ENCODE data around the gene FBXO8. TPM values are rescaled to one million over a fixed set of nuclear protein-coding genes. Genes with fewer than 3 reads are reported as not detected.
A peak's percentile ranks its signal among the peaks of the same experiment; 100 is the strongest.
"Not testable (repeated sequence)": the region's sequence is repeated elsewhere in the genome, so short reads cannot be mapped to it uniquely, and the experiment has no call there.

The FBXO8 gene
- total RNA-seq, 2 experiments from 2014 or later = 19.8 to 22.0 TPM

DNA sequence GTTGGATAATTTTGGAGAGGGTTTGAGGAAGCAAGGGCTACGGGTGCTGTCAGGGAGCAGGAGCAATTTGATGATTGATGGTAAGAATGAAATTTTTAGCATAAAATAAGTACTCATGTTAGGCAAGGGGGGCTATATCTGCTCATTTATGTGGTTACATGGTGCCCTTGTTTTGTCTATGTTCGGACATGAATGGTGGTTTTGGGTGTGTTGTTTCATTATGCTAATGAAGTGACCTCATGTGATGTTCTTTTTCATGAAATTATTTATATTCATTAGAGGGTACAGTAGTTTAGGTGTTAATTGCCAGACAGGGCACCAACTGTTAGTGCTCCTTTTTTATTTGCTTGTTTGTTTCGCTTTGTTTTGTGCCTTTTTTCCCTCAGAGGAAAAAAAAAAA is 29.5 kb upstream of the FBXO8 start:
- POLR2A ChIA-PET = no interaction called here
- Mint-ChIP-seq H3K4me3 (no peak overlapping the region), H3K36me3 (ENCODE audit: low read depth) (peaks cover 10% of the 10 kb centered on the region), H3K27ac (no peak overlapping the region), H3K9me3 (no peaks in the 10 kb centered on the region), H3K27me3 (no peaks in the 10 kb centered on the region), H3K4me1 (peaks cover 12% of the 10 kb centered on the region)
- DNase-seq = no peak
- CTCF ChIA-PET = no interaction called here

DNA sequence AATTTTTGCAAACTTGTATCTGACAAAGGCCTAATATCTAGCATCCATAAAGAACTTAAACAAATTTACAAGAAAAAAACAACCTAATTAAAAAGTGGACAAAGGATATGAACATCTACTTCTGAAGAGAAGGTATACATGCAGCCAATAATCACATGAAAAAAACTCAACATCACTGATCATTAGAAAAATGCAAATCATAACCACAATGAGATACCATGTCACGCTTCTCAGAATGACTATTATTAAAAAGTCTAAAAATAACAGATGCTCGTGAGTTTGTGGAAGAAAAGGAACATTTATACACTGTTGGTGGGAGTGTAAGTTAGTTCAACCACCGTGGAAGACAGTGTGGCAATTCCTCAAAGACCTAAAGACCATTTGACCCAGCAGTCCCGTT is 24.2 kb upstream of the FBXO8 start:
- Mint-ChIP-seq H3K4me3 (no peak overlapping the region), H3K4me1 (peaks cover 2% of the 10 kb centered on the region), H3K27ac (no peak overlapping the region), H3K27me3 (no peaks in the 10 kb centered on the region), H3K36me3 (ENCODE audit: low read depth) (peaks cover 26% of the 10 kb centered on the region), H3K9me3 (no peaks in the 10 kb centered on the region)
- ChIA-PET POLR2A (no interaction called here), CTCF (interaction anchor here (0.6 kb wide), 1 partner anchor 16 kb away, joined by 3 read pairs; no protein-coding TSS in a partner anchor)
- DNase-seq = no peak

DNA sequence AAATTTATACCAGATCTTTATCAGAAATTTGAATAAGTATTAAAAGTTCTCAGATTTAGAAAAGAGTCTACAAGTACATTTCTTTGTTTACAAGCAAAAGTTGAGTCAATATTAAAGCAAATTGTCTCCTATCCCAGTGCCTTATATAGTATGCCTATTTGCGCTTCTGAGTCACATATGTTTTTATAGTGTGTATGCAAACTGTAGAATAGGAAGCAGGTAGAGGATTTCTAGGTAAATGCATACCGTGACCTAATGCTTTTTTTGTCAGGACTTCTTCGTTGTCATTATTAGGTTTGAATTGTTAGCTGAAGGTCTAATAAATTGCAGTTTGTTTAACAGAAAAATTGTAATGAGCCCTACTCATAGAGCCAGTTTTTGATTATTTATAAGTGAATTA is 22.5 kb upstream of the FBXO8 start:
- Mint-ChIP-seq H3K9me3 (no peaks in the 10 kb centered on the region), H3K27me3 (no peaks in the 10 kb centered on the region), H3K27ac (no peak overlapping the region), H3K4me3 (no peak overlapping the region), H3K4me1 (peaks cover 3% of the 10 kb centered on the region), H3K36me3 (ENCODE audit: low read depth) (peaks cover 28% of the 10 kb centered on the region)
- ChIA-PET POLR2A (no interaction called here), CTCF (no interaction called here)
- no peak for DNase-seq

DNA sequence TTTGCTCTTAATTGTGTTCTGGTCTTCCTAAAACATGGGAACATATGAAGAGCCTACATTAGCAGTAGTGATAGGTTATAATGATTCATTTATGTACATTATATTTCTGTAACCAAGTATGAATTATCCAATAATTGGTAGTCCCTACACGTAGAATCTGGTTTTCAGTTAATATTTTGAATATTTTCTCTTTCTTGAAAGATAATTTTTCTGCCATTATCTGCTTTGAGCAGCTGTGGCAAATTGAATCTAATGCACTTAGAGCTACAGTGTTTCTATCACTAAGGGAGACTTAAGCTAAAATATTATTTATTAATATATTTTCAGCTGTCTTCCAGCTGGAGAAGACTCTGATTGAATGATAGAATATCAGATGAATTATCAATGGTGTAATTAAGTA is 21.2 kb upstream of the FBXO8 start:
- ChIA-PET CTCF (no interaction called here), POLR2A (no interaction called here)
- Mint-ChIP-seq H3K4me1 (peaks cover 9% of the 10 kb centered on the region), H3K36me3 (ENCODE audit: low read depth) (peaks cover 35% of the 10 kb centered on the region), H3K4me3 (no peak overlapping the region), H3K27me3 (no peaks in the 10 kb centered on the region), H3K9me3 (no peaks in the 10 kb centered on the region), H3K27ac (no peak overlapping the region)
- DNase-seq = no peak

DNA sequence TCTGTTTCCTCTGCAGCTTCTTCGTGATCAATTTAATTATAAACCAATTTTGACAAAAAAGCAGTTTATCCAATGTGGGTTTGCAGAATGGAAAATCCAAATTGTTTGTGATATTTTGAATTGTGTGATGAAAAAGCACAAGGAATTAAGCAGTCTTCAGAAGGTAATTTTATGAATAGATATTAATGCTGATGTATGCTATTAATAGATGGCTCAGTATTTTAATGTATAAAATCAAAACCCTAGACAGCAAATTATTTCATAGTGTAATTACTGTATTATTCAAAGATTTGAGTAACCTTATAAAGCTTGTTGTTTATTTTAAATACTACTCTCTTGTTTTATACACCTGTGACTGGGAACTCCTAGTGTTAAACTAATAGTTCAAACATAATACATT is 20.2 kb upstream of the FBXO8 start:
- Mint-ChIP-seq H3K36me3 (ENCODE audit: low read depth) (peaks cover 39% of the 10 kb centered on the region), H3K27me3 (no peaks in the 10 kb centered on the region), H3K9me3 (no peaks in the 10 kb centered on the region), H3K27ac (no peak overlapping the region), H3K4me1 (peaks cover 9% of the 10 kb centered on the region), H3K4me3 (no peak overlapping the region)
- CTCF ChIA-PET = interaction anchor here (0.7 kb wide), 1 partner anchor 347 kb away, joined by 3 read pairs; no protein-coding TSS in a partner anchor
- no peak for DNase-seq
- POLR2A ChIA-PET = no interaction called here

DNA sequence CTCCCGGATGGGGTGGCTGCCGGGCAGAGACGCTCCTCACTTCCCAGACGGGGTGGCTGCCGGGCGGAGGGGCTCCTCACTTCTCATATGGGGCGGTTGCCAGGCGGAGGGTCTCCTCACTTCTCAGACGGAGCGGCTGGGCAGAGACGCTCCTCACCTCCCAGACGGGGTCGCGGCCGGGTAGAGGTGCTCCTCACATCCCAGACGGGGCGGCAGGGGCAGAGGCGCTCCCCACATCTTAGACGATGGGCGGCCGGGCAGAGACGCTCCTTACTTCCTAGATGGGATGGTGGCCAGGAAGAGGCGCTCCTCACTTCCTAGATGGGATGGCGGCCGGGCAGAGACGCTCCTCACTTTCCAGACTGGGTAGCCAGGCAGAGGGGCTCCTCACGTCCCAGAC is 11.7 kb upstream of the FBXO8 start:
- H3K4me1 Mint-ChIP-seq, H3K27ac Mint-ChIP-seq, CTCF ChIA-PET, POLR2A ChIA-PET, H3K4me3 Mint-ChIP-seq, DNase-seq, H3K27me3 Mint-ChIP-seq: not testable (repeated sequence)
- Mint-ChIP-seq H3K36me3 (ENCODE audit: low read depth) (peaks cover 48% of the 10 kb centered on the region), H3K9me3 (peaks cover 22% of the 10 kb centered on the region)

DNA sequence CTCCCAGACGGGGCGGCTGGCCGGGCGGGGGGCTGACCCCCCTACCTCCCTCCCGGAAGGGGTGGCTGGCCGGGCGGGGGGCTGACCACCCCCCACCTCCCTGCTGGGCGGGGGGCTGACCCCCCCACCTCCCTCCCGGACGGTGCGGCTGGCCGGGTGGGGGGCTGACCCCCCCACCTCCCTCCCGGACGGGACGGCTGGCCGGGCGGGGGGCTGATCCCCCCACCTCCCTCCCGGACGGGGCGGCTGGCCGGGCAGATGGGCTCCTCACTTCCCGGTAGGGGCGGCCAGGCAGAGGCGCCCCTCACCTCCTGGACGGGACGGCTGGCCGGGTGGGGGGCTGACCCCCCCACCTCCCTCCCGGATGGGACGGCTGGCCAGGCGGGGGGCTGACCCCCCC is 11.2 kb upstream of the FBXO8 start:
- CTCF ChIA-PET, POLR2A ChIA-PET, H3K27ac Mint-ChIP-seq, H3K27me3 Mint-ChIP-seq, H3K4me3 Mint-ChIP-seq, H3K4me1 Mint-ChIP-seq, DNase-seq: not testable (repeated sequence)
- Mint-ChIP-seq H3K9me3 (peaks cover 22% of the 10 kb centered on the region), H3K36me3 (ENCODE audit: low read depth) (peaks cover 44% of the 10 kb centered on the region)

DNA sequence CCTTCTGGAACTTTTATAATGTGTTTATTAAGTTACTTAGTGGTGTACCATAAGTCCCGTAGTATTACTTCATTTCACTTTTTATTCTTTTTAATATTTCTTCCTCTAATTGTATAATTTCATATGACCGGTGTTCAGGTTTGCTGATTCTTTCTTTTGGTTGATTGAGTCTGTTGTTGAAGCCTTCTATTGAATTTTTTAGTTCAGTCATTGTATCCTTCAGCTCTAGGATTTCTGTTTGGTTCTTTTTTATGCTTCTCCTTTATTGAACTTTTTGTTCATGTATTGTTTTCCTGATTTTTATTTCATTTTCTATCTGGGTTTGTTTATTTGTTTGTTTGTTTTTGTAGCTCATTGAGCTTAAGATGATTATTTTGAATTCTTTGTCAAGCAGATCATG is 9.0 kb upstream of the FBXO8 start:
- Mint-ChIP-seq H3K27me3 (no peaks in the 10 kb centered on the region), H3K9me3 (peaks cover 22% of the 10 kb centered on the region), H3K36me3 (ENCODE audit: low read depth) (peaks cover 43% of the 10 kb centered on the region), H3K27ac (no peak overlapping the region), H3K4me1 (peaks cover 10% of the 10 kb centered on the region), H3K4me3 (no peak overlapping the region)
- DNase-seq = no peak
- ChIA-PET POLR2A (no interaction called here), CTCF (no interaction called here)

DNA sequence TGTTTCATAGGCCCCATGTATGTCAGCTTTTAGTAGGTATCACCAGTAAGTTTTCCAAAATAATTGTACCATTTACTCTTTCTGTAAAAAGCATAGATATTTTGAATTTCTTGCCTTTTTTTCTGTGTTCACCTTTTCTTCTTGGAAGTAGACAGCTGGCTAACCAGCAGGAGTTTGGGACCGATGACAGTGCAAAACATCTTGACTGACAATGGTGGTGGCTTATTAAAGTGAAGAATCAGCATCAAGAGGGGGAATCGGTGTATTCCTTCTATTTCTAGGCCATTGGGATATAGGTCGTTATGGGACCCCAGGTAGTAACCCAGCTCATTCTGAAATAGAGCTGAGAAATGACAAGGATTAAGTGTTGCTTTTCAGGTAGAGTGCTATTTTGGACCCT is 3.4 kb upstream of the FBXO8 start:
- Mint-ChIP-seq H3K27ac (no peak overlapping the region), H3K27me3 (no peaks in the 10 kb centered on the region), H3K36me3 (ENCODE audit: low read depth) (peaks cover 26% of the 10 kb centered on the region), H3K4me3 (no peak overlapping the region), H3K9me3 (peaks cover 4% of the 10 kb centered on the region), H3K4me1 (peaks cover 38% of the 10 kb centered on the region)
- CTCF ChIA-PET = no interaction called here
- DNase-seq = no peak
- POLR2A ChIA-PET = no interaction called here

DNA sequence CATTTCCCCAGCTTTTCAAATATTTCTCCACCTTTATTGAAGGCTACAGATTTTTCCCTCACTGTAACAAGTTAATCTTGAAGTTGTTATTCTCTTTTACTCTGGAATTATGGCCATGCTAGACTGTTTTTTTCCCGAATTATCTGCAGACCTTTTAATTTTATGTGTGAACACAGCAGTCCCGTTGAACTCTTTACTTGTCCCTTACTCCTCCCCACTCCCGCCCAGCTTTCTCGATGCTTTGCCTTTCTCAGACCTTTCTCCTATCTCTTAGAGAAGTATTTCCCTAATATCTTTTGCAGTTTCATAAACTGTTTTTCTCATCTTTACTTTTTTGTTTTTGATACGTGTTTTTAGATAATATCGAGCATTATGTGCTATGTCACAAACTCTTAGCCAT is 1.0 kb upstream of the FBXO8 start:
- peaks cover 32% of the 10 kb centered on the region for H3K36me3 Mint-ChIP-seq (ENCODE audit: low read depth)
- POLR2A ChIA-PET = no interaction called here

DNA sequence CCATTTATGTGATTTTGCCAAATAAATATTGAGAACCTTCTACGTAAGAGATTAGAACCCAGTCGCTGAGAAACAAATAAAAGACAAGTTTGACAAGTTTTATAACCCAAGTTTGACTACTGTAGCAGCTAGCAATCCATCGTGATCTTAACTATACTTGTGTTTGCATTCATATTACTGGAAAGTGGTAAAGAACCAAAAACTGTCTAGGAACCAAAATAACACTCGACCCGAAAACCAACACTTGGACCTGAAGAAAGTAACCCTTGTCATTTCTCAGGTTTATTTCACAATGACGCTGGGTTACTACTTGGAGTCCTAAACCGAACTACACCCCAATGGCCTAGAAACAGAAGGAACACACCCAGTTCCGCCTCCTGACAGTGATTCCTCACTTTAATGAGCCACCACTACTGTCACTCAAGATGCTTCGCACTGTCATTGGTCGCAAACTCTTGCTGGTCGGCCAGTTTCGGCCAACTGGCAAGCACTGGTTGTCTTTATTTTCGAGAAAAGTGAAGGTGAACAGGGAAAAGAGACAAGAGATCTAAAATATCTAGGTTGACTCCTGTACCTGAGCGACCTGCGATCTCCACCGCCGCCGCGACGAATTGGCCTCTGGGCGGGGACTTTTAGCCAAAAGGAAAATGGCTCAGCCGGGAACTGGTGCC is 496 bp downstream of the FBXO8 start:
- Mint-ChIP-seq H3K9me3 (peaks cover 7% of the 10 kb centered on the region), H3K27me3 (no peaks in the 10 kb centered on the region), H3K4me1 (peaks cover 63% of the 10 kb centered on the region), H3K36me3 (ENCODE audit: low read depth) (peaks cover 30% of the 10 kb centered on the region), H3K4me3 (peak overlapping the region; percentile 100), H3K27ac (peak overlapping the region; percentile 100)
- CTCF ChIA-PET = no interaction called here
- peak; percentile 90 for DNase-seq
- POLR2A ChIA-PET = no interaction called here

More for the DNA sequence above, 1.0 kb upstream of the FBXO8 start:
- H3K4me1 Mint-ChIP-seq = peaks cover 56% of the 10 kb centered on the region
- peak overlapping the region; percentile 100 for H3K27ac Mint-ChIP-seq
- peaks cover 2% of the 10 kb centered on the region for H3K9me3 Mint-ChIP-seq
- peak overlapping the region; percentile 100 for H3K4me3 Mint-ChIP-seq
- no peak for DNase-seq
- H3K27me3 Mint-ChIP-seq = no peaks in the 10 kb centered on the region
- CTCF ChIA-PET = no interaction called here

DNA sequence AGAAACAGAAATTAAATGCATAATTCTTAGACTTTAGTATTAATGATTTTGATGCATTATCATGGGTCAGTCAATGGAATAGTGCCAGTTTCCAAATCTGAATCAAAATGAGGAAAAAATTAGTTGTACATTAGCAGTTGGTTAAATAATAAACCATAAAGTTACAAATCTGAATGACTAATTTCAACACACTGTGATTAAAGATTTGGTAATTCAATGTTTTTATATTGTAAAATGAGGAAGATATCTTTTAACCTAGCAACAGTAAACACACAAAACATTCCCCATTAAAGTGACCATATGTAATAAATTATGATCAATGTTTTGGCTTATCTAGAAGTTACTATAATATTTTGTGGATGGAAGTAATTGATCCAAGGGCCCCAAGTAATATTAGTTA is 1.6 kb downstream of the FBXO8 start:
- H3K27me3 Mint-ChIP-seq = no peaks in the 10 kb centered on the region
- H3K4me3 Mint-ChIP-seq = peak overlapping the region; percentile 100
- ChIA-PET CTCF (no interaction called here), POLR2A (no interaction called here)
- peaks cover 7% of the 10 kb centered on the region for H3K9me3 Mint-ChIP-seq
- peaks cover 26% of the 10 kb centered on the region for H3K36me3 Mint-ChIP-seq (ENCODE audit: low read depth)
- H3K27ac Mint-ChIP-seq = no peak overlapping the region
- peaks cover 63% of the 10 kb centered on the region for H3K4me1 Mint-ChIP-seq
- DNase-seq = no peak

DNA sequence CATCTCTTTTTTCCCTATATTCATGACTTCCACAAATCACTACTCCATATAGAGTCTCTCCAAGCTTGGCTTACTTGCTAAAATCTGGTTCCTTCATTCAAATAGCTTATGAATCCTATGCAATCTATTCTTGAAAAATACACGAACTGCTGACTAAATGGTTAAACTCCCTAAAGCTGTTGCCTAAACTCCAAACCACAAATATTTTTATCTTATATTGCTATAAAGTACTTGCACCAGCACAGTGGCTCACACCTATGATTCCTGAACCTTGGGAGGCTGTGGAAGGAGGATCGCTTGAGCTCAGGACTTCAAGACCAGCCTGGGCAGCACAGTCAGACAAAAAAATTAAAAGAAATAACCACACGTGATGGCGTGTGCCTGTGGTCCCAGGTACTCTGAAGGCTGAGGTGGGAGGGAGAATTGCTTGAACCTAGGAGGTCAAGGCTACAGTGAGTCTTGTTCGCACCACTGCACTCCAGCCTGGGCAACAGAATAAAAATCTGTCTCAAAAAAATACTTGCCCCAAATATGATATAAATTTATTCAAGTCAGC is 2.2 kb downstream of the FBXO8 start:
- peaks cover 7% of the 10 kb centered on the region for H3K9me3 Mint-ChIP-seq
- peaks cover 21% of the 10 kb centered on the region for H3K36me3 Mint-ChIP-seq (ENCODE audit: low read depth)
- no peaks in the 10 kb centered on the region for H3K27me3 Mint-ChIP-seq
- POLR2A ChIA-PET = no interaction called here
- DNase-seq = no peak
- no peak overlapping the region for H3K27ac Mint-ChIP-seq
- CTCF ChIA-PET = no interaction called here
- H3K4me1 Mint-ChIP-seq = peaks cover 57% of the 10 kb centered on the region
- H3K4me3 Mint-ChIP-seq = no peak overlapping the region

DNA sequence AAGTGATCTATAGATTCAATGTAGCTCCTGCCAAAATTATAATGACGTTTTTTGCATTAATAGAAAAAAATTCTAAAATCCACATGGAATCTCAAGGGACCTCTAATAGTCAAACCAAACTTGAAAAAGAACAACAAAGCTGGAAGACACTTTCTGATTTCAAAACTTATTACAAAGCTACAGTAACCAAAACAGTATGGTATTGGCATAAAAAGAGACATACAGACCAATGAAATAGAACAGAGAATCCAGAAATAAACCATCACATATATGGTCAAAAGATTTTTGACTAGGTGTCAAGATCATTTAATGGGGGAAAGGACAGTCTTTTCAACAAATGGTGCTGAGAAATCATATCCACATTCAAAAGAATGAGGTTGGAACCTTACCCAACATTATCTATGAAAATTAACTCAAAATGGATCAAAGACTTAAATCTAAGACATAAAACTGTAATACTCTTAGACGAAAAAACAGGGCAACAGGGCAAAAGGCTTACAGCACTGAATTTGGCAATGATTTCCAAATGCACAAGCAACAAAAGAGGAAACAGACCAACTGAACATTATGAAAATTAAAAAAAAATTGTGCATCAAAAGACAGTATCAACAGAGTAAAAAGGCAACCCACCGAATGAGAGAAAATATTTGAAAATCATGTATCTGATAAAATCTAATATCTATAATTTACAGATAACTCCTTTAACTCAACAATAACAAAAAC is 3.9 kb downstream of the FBXO8 start:
- peaks cover 7% of the 10 kb centered on the region for H3K9me3 Mint-ChIP-seq
- no peak for DNase-seq
- no peaks in the 10 kb centered on the region for H3K27me3 Mint-ChIP-seq
- H3K27ac Mint-ChIP-seq = no peak overlapping the region
- peaks cover 18% of the 10 kb centered on the region for H3K36me3 Mint-ChIP-seq (ENCODE audit: low read depth)
- peaks cover 42% of the 10 kb centered on the region for H3K4me1 Mint-ChIP-seq
- H3K4me3 Mint-ChIP-seq = no peak overlapping the region
- POLR2A ChIA-PET = no interaction called here
- CTCF ChIA-PET = no interaction called here

All from activated CD4-positive, alpha-beta T cell treated with anti-CD3 and anti-CD28 coated beads, Interleukin-2, amount 10 ng/mL, durations not matched to agents 7 days and 5 days (primary cell).